ENCODE results near the gene GFPT2. TPM values are rescaled to one million over a fixed set of nuclear protein-coding genes. Genes with fewer than 3 reads are reported as not detected.

GFPT2 gene
- total and polyA plus RNA-seq, 8 donors = 0.83 to 10.6 (median 4.2) TPM

- H3K4me3 ChIP-seq = no peak overlapping the region
- no peaks in the 10 kb centered on the region for H3K27me3 ChIP-seq
- TF ChIP-seq, protein P1, sequence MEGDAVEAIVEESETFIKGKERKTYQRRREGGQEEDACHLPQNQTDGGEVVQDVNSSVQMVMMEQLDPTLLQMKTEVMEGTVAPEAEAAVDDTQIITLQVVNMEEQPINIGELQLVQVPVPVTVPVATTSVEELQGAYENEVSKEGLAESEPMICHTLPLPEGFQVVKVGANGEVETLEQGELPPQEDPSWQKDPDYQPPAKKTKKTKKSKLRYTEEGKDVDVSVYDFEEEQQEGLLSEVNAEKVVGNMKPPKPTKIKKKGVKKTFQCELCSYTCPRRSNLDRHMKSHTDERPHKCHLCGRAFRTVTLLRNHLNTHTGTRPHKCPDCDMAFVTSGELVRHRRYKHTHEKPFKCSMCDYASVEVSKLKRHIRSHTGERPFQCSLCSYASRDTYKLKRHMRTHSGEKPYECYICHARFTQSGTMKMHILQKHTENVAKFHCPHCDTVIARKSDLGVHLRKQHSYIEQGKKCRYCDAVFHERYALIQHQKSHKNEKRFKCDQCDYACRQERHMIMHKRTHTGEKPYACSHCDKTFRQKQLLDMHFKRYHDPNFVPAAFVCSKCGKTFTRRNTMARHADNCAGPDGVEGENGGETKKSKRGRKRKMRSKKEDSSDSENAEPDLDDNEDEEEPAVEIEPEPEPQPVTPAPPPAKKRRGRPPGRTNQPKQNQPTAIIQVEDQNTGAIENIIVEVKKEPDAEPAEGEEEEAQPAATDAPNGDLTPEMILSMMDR (IDR thresholded peaks at IDR 0.05) = no peak
- DNase-seq = no peak
- 19 to 20% methylated on average over 7 of the region's 7 CpGs for WGBS, 2 donors
- no peak for ATAC-seq
- intact Hi-C loops (cut with DNase I) = no loop called here
- H3K4me1 ChIP-seq = peaks cover 23 to 34% (median 23%) of the 10 kb centered on the region in 3 donors
- H3K36me3 ChIP-seq = no peaks in the 10 kb centered on the region
- H3K27ac ChIP-seq = peak overlapping the region in 1 of 4 donors; percentile 0
- FAIRE-seq = no peak
- no peaks in the 10 kb centered on the region for H3K9me3 ChIP-seq
These were observed 65.3 kb downstream of the GFPT2 start for GRCh38 chr5:180287868-180288267.

- Histone ChIP-seq H3K4me3 (no peak overlapping the region), H3K4me1 (peaks cover 23 to 34% (median 23%) of the 10 kb centered on the region in 3 donors), H3K9me3 (no peaks in the 10 kb centered on the region), H3K27me3 (no peaks in the 10 kb centered on the region), H3K36me3 (no peaks in the 10 kb centered on the region), H3K27ac (peak overlapping the region in 1 of 4 donors; percentile 0)
- ATAC-seq (no peak), DNase-seq (no peak), FAIRE-seq (no peak)
- TF ChIP-seq, protein P1 (IDR thresholded peaks at IDR 0.05) = no peak
- WGBS, 2 donors = 37 to 57% methylated on average over 2 of the region's 2 CpGs
- intact Hi-C loops (cut with DNase I) = no loop called here
These were observed 65.7 kb downstream of the GFPT2 start for GRCh38 chr5:180287404-180287803.

DNA sequence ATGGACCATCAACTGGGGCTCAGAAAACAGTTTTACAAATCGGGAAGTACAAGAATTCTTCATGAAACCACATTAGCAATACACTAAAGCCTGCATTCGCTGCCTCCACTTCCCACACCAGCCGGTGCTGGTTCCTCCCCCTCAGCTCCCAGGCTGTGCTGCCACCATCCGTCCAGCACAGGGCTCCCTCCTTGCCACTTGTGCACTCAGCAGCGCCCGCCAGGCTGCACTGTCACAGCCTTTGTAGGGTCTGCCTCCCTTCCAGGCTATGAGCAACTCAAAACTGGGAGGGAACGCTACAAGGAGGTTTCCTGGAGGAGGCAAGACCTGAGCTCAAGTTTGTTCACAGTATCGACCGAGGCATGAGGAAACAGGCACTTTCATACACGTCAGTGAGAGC, 69.0 kb downstream of the GFPT2 start:
- Histone ChIP-seq H3K36me3 (peaks cover 0 to 5% (median 3%) of the 10 kb centered on the region in 3 donors), H3K27ac (no peak overlapping the region), H3K4me3 (no peak overlapping the region), H3K27me3 (no peaks in the 10 kb centered on the region), H3K9me3 (no peaks in the 10 kb centered on the region), H3K4me1 (peaks cover 12 to 23% (median 19%) of the 10 kb centered on the region in 3 donors)
- FAIRE-seq = no peak
- intact Hi-C loops (cut with DNase I) = no loop called here
- ATAC-seq = peak in 2 of 4 donors; percentile 21 to 52
- no peak for DNase-seq
- WGBS, 2 donors = 71% methylated on average over 10 of the region's 10 CpGs
- TF ChIP-seq, protein P1 (IDR thresholded peaks at IDR 0.05) = no peak

- intact Hi-C loops (cut with DNase I) = no loop called here
These were observed 70.0 kb downstream of the GFPT2 start for GRCh38 chr5:180283026-180283615.

DNA sequence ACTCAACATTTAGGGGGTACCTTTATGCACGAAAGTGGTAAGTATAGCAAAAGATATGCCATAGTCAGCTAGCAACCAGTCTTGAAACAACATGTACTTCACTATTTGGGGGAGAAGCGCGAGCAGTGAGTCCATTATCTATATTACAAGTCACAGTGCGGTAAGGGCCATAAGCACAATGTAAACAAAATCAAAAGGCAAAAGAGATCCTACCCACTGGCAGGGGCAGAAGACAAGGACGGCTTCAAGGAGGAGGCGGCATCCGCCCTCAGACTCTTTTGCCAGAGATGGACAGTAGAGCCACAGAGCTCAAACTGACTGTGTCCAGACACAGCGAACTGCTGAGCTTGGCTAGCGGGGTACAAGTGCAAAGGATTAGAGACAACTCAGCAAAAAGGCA, 70.9 kb downstream of the GFPT2 start:
- FAIRE-seq (no peak), DNase-seq (no peak), ATAC-seq (no peak)
- 94 to 96% methylated on average over 9 of the region's 9 CpGs for WGBS, 2 donors
- TF ChIP-seq, protein P1 (IDR thresholded peaks at IDR 0.05) = no peak
- Histone ChIP-seq H3K27ac (no peak overlapping the region), H3K27me3 (no peaks in the 10 kb centered on the region), H3K9me3 (no peaks in the 10 kb centered on the region), H3K4me1 (peaks cover 7 to 9% (median 9%) of the 10 kb centered on the region in 3 donors), H3K36me3 (peaks cover 0 to 15% (median 3%) of the 10 kb centered on the region in 3 donors), H3K4me3 (no peak overlapping the region)
- intact Hi-C loops (cut with DNase I) = no loop called here

More at GRCh38 chr5:180283026-180283615, 70.0 kb downstream of the GFPT2 start:
- WGBS, 2 donors = 68 to 71% methylated on average over 10 of the region's 10 CpGs
- Histone ChIP-seq H3K27me3 (no peaks in the 10 kb centered on the region), H3K4me3 (no peak overlapping the region), H3K4me1 (peaks cover 9 to 16% (median 15%) of the 10 kb centered on the region in 3 donors), H3K9me3 (no peaks in the 10 kb centered on the region), H3K27ac (no peak overlapping the region), H3K36me3 (peaks cover 0 to 6% (median 3%) of the 10 kb centered on the region in 3 donors)
- no peak for ATAC-seq
- no peak for DNase-seq
- TF ChIP-seq, protein P1 (IDR thresholded peaks at IDR 0.05) = no peak
- no peak for FAIRE-seq

Measured in pancreas (tissue), 10 donors.